KOPT-K1 (cell line): ENCODE measurements around the gene PPP1R1B.

Source experiments
- H3K27ac ChIP-seq: fragments of 200-600 bp; sonication (generic); 2 replicates; pipeline ENCODE4 v1.5.1; 2016; ENCODE audit warnings: antibody characterized with exemption, mild to moderate bottlenecking, low read depth, low read length; ENCODE audit not compliant: poor library complexity, severe bottlenecking
- H3K36me3 ChIP-seq: fragments of 200-600 bp; sonication (generic); 2 replicates; pipeline ENCODE4 v1.5.1; 2017; ENCODE audit warnings: antibody characterized with exemption, mild to moderate bottlenecking, low read length, moderate library complexity; ENCODE audit not compliant: insufficient read depth
- H3K9me3 ChIP-seq: fragments of 200-600 bp; sonication (generic); 2 replicates; pipeline ENCODE4 v1.5.1; 2017; ENCODE audit warnings: antibody characterized with exemption, low read length, mild to moderate bottlenecking; ENCODE audit not compliant: insufficient read depth, poor library complexity, severe bottlenecking

PPP1R1B gene

DNA sequence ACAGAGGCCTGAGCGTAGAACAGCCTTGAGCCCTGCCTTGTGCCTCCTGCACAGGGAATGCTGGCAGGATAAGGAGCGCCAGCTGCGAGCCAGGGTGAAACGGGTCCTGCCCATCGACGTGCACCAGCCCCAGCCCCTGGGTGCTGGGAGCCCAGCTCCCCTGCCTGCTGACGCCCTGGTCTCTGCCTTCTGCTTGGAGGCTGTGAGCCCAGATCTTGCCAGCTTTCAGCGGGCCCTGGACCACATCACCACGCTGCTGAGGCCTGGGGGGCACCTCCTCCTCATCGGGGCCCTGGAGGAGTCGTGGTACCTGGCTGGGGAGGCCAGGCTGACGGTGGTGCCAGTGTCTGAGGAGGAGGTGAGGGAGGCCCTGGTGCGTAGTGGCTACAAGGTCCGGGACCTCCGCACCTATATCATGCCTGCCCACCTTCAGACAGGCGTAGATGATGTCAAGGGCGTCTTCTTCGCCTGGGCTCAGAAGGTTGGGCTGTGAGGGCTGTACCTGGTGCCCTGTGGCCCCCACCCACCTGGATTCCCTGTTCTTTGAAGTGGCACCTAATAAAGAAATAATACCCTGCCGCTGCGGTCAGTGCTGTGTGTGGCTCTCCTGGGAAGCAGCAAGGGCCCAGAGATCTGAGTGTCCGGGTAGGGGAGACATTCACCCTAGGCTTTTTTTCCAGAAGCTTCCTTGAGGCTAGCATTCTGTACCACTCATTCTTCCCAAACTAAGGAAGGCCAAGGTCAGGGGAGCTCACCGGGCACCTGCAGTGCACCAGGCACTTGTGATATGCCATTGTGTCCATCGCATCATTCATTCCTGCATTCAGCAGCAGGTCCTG lies 43.4 kb downstream of the PPP1R1B start:
- Histone ChIP-seq H3K27ac (no peak overlapping the region), H3K9me3 (no peaks in the 10 kb centered on the region), H3K36me3 (no peaks in the 10 kb centered on the region)

DNA sequence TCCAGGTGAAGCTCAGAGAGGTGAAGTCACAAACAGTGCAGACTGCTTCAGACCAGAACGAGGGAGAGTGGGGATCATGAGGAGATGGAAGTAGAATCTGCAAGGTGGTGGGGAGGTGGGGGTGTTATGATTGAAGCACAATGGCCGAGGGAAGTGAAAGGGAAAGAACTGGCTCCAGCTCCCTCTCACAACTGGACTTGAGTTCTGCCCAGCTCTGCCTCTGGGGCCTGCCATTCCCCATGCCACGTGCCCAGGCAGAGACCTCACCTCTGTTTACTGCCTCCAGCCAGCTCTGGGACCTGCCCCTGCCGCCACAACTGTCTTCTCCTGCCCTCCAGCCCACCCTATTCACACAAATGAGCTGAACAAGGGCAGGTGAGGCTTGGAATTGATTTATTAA lies 44.0 kb downstream of the PPP1R1B start:
- Histone ChIP-seq H3K36me3 (no peaks in the 10 kb centered on the region), H3K9me3 (no peaks in the 10 kb centered on the region), H3K27ac (no peak overlapping the region)

DNA sequence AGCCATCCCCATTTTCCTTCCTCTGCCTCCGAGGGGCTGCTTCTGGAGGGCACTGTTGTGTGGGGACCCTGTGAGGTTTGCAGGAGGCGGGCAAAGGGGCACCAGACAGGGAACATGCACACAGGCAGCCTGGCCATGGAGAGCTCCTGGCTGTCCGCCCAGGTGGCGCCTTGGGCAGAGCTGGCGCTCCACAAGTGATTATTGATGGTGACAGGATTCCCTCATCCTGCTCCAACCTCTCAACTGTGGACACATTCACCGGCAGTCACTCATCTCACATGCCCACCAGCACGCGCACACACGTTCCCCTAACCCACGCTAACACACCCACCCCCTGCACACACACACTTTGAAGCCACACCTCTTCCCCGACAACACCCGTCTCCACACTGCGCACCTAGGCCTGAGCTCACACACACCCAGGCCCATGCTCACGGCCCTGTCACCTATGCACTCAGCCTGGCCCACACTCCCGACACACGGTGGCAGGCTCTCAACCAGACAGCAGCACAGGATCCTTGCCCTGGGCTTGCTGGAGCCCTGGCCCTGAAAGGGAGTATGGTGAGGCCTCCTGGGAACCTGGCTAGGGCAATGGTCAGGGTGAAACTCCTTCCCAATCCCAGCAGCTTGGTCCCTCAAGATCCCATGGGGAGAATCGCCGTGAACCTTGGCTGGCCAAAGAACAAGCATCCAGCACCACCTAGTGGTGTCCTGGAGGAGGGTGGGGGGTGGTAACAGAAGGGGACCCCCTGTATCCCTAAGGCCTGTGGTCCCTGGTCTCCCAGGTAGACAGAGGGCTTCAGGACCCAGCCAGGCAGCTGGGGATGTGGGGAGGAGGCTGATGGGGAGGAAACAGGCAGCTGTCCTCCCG lies 45.1 kb downstream of the PPP1R1B start:
- no peaks in the 10 kb centered on the region for H3K9me3 ChIP-seq
- no peak overlapping the region for H3K27ac ChIP-seq

DNA sequence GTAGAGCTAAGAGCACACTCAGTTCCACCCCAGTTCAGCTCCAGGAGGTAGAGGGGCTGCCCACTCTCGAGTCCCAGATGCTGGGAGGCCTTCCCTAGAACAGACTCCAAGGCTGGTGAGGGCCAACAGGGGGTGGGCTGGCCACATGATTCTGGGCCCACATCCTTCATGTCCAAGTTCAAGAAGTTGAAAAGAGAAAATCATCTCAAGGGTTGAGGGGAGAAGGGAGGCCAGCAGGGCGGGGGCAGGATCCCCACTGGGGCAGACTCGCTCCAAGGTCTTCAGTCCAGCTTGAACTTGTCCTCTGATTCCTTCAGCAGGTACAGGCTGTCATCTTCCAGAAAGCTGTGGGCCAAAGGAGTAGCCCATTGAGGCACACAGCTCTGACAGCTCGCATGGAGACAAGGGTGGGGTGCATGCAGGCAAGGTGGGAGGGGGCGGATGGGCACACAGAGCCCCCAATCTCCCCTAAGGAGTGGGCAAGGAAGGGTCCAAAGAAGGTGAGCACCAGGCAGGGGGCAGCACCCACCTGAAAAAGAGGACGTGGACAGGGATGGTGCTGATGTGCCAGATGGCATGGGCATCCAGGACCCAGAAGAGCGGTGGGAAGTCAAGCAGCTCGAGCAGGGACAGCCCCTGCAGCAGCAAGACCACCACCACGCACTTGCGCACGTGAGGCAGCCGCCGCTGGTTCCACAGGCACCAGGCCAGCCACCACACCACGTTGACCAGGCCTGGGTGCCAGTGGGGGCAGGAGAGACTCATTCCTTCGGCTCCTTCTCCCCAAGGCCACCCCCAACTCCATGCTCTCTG lies 46.0 kb downstream of the PPP1R1B start:
- H3K9me3 ChIP-seq: no peaks in the 10 kb centered on the region
- H3K36me3 ChIP-seq: no peaks in the 10 kb centered on the region
- no peak overlapping the region for H3K27ac ChIP-seq

More for the DNA sequence above, 45.1 kb downstream of the PPP1R1B start:
- no peaks in the 10 kb centered on the region for H3K36me3 ChIP-seq

DNA sequence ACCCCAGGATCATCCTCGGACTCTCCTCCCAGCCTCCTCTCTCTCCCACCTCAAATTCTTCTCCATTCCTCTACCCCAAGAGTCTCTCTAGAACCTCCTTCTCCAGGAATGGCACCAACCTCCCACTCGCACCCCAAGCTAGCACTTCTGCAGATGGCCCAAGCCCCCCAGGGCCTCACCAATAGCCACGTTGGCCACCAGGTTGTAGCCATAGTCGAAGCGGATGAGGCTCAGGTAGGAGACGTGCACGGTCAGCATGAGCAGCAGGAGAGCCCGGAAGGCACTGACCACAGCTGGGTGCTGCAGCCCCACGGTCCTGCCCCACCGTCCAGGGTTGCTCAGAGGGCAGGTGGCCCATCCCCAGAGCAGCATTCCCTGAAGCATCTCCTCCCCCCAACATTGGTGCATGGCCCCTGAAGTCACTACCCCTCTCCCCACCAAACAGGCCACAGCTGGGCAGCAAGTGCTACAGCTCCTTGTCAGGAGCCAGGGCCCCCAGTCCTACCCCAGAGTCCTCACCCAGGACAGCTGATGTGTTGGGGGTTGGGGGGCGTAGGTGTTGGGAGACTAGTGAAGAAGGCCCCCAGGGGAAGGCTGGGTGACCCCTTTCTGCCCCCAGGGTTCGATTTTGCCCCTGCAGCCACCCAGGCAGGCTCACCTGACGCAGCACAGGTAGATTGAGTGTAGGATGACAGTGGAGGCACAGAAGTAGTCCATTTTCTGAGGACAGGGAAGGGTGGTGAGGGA lies 46.8 kb downstream of the PPP1R1B start:
- Histone ChIP-seq H3K27ac (no peak overlapping the region), H3K9me3 (no peaks in the 10 kb centered on the region), H3K36me3 (no peaks in the 10 kb centered on the region)

DNA sequence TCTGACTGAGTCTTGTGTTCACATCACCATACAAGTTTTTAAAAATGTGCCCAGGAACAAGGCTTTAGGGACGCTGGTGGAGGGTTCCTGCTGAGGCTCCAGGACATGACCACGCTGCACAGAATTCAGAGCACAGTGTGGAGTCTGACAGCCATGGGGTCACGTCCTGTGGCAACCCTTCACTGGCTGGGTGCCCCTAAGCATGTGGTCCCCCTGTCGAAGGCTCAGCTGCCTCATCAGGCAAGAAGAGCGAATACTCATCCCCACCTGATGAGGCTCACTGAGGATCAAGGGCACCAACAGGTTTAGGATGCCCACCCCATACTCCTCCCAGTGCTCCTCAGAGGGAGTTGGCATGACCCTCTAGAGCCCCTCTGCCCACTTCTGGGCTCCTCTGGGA lies 47.4 kb downstream of the PPP1R1B start:
- Histone ChIP-seq H3K9me3 (no peaks in the 10 kb centered on the region), H3K36me3 (no peaks in the 10 kb centered on the region), H3K27ac (no peak overlapping the region)

DNA sequence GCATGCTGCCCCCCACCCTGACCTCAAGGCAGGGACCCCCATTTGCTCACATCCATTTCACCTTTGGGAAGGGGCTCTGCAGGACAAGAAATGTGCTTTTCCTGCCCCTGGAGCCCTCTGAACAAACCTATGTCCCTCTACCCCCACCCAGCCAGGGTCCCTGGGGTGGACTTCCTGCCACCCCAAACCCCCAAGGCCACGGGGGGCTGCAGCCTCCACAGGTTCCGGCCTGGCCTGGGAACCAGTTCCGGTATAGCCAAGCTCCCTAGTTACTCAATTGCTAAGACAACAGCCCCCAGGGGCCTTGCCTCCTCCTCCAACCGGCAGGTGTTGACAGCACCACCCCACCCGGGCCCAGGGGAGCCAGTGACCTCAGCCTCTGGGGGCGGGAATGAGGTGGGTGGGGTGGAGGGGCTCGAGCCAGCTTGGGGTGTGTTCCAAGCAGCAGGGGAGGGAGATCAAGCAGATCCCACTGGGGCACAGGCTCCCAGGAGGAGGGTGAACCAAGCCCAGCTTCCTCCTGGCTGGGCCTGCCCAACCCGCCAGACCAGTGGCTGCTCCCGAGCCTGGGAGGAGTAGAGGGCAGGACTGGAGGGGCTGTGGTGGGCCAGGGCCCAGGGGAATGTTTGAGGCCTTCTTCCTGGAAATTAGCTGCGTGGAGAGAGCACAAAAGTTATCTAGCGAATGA lies 48.1 kb downstream of the PPP1R1B start:
- peak overlapping the region; percentile 75 for H3K27ac ChIP-seq
- no peaks in the 10 kb centered on the region for H3K9me3 ChIP-seq
- no peaks in the 10 kb centered on the region for H3K36me3 ChIP-seq

DNA sequence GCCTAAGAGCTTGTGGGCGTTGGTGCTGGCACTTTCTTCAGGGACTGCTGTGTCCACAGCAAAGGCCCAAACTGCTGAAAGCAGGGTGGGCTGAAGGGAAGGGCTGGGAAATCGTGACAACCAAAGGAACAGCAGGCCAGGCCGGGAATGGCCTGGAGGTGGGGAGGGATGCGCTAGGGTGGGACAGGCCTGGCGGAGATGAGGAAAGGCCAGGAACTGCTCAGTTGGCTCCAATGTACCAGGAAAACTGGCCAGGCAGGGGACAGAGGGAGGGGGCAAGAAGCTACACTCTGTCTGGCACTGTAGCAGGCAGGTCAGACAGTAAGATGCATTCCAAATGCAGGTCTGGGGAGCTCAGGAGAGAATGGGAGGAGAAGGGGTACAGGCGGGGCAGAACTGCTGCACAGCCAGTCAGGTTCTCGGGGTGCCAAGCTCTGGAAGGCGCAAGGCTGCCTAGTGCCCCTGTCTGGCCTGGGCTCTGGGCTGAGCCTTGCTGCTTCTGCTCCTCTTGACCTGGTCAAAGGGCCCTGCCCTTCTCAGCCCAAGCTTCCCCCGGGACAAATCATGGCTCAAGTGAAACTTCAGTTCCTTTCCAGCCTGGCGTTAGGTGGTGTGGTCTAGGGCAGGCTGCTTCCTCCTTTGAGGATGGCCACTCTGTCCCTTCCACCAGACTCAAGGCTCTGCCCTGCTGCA lies 48.8 kb downstream of the PPP1R1B start:
- H3K36me3 ChIP-seq: no peaks in the 10 kb centered on the region
- H3K27ac ChIP-seq: peak overlapping the region; percentile 75
- H3K9me3 ChIP-seq: no peaks in the 10 kb centered on the region

DNA sequence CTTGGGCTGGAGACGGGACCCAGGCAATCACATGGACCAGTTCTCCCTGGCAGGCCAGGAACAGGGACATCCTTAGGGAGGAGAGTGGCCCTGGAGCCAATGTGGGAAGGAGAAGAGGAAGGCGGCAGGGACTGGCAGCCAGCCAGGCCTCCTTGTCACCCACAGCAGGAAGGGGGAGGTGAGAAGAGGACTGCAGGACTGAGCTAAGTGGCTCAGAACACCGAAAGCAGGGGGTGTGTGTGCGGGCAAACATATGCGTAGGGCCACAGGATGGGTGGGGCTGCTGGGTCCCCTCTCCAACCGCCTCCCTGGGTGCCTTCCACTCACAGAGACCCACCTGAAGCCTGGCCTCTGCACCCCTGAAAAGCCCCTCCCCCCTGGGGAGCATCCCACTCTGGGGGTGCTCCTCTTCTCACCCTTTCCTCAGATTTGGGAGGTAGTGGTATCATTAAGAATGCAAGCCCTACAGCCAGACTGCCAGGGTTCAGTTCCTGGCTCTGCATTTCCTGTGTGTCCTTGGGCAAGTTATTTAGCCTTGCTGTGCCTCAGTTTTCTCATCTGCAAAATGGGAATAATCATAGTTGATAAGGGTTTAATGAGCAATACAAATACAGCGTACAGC lies 49.6 kb downstream of the PPP1R1B start:
- peak overlapping the region; percentile 75 for H3K27ac ChIP-seq
- H3K9me3 ChIP-seq: no peaks in the 10 kb centered on the region
- no peaks in the 10 kb centered on the region for H3K36me3 ChIP-seq

DNA sequence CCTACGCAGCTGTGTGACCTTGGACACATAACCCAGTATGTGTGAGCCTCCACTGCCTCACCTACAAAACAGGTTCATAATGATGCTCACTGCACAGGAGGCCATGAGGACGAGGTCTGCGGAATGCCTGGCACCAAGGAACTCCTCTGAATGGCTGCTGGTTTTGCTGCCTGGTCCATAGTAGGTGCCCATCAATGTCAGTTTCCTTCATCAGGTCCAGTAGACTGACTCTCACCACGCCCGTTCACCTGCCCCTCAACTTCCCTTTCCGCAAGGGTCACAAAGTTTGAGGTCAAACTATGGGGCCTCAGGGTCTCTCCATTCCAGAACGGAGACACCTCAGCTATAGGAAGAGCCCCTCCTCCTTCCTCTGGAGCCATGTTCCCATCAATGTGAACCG lies 50.3 kb downstream of the PPP1R1B start:
- H3K27ac ChIP-seq: peak overlapping the region; percentile 75
- no peaks in the 10 kb centered on the region for H3K9me3 ChIP-seq
- H3K36me3 ChIP-seq: no peaks in the 10 kb centered on the region

DNA sequence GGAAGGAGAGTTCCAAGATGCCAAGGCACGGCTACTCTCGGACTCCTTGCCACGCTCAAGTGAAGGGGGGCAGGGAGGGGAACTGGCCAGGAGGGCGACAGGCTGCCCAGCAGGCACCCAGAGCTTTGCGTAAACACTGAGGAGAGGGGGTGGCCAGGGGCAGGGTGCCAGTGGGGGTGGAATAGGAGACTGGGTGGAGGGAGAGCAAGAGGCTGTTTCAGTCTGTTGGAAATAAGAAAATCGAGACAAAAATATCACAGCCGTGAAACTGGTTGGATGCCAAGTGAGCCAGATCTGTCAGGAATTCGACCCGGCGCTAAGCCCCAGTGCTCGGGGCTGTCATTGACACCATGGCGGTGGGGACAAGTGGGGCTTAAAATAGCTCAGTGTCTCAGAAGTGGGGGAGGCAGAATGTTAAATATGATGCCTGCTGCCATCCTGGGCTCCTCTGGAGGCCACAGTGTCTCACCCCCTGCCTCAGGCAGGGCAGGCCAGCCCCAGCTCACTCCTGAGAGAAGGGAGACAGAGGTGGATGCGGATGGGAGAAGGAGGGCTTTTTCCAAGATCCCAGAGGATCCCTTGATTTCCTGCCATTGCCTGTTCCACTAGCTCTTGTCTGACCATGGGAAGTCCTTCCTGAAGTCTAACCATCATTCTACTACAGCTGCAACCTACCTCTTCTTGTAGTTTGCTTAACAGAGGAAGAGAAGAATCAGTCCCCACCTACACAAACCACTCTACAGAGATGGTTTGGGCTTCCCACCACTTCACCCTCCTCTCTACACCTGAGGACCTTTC lies 51.0 kb downstream of the PPP1R1B start:
- no peaks in the 10 kb centered on the region for H3K36me3 ChIP-seq
- H3K9me3 ChIP-seq: no peaks in the 10 kb centered on the region
- peak overlapping the region; percentile 75 for H3K27ac ChIP-seq

DNA sequence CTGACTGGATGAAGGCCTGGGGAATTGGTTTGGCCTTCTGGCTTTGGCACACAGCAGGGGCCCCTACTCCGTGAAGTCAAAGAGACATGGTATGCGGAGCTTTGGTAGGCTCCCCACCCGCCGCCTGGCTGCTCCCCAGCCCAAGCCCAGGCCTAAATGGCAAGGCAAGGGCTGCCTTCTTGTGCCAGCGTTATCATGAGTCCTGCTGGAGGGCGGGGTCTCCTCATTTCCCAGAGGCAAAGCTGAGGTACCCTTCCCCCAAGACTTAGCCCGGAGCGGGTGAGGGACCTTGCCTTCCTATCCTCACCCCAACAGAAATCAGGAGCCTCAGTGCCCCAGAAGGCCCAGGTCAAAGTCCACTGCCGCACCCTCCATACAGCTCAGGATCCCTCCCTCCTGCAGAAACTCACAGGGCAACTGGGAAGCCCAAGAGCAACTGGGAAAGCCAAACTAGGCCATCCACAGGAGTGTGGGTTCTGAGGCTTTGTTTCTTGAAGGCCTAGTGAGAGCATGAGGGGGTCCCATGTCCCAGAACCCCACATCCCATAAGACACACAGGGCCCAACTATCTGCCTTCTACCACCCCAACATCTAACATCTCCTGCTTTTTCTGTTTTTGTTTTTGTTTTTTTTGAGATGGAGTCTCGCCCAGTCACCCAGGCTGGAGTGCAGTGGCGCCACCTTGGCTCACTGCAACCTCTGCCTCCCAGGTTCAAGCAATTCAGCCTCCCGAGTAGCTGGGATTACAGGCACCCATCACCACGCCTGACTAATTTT lies 51.8 kb downstream of the PPP1R1B start:
- Histone ChIP-seq H3K27ac (peak overlapping the region; percentile 93), H3K36me3 (no peaks in the 10 kb centered on the region), H3K9me3 (no peaks in the 10 kb centered on the region)
